ENCODE measurements around the gene VPS13A.

- no peak for TF ChIP-seq GATA2 (IDR thresholded peaks at IDR 0.05; ENCODE audit: low read depth, low read length)
- no peak for TF ChIP-seq GATA3 (IDR thresholded peaks at IDR 0.05; ENCODE audit: low read depth, low read length)
Observed at GRCh38 chr9:77158772-77159513, 18.4 kb upstream of the VPS13A start.
